Right lobe of liver (tissue), 4 donors: ENCODE results near the gene PRAC1.

ENCODE experiments used
- POLR2A ChIP-seq: fragments of 450-650 bp; IDR thresholded peaks from one replicate; pipeline ENCODE4 v1.6.1; 2017; ENCODE audit warnings: antibody characterized with exemption, mild to moderate bottlenecking
- TF ChIP-seq, protein P1 (sequence below), 4 donors: fragments of 200-600 bp in 3 of 4; fragments of 450-650 bp in 1 of 4; IDR thresholded peaks; one replicate each; pipeline versions ENCODE4 v1.5.1 to v1.8.0; 2016 to 2022; ENCODE audit warnings: antibody characterized with exemption in 4 of 4, mild to moderate bottlenecking in 2 of 4
- donor health status: DM: no; HTN: no; CAD: no.
- donor health status: DM: no; HTN: no; CAD: no.
- donor health status: DM: no; HTN: yes; CAD: no.

DNA sequence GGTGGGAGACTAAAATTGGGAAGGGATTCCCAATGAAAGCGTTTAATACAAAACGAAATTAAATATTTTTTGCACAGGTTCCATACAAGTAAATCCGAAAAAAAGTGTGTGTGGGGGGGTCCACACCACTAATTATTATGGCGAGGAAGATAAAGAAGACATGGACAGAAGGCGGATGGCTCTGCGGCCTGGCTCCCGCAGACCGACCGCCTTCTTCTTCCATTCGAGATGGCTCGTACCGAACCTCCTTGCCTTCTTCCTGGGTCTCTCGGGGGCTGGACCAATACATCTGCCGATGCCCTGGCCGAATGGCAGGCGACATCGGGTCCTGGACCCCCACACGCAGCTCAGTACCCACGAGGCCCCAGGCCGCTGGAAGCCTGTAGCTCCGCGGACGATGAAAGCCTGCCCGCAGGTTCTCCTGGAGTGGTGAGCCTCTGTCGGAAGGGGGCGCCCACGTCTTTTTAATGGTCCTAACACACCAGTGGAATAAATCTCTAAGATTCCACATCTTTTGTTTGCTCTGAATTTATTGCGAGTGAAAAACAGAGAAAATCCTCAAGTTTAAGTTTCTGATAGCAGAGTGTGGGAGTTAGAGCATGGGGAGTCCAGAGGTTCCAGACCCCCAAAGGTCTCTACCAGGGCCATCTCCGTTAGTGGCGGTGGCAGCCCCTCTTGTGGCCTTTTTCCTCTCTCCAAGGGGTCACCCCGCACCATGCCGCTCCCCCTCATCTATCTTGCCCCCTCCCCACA is 2.1 kb upstream of the PRAC1 start:
- TF ChIP-seq, protein P1, sequence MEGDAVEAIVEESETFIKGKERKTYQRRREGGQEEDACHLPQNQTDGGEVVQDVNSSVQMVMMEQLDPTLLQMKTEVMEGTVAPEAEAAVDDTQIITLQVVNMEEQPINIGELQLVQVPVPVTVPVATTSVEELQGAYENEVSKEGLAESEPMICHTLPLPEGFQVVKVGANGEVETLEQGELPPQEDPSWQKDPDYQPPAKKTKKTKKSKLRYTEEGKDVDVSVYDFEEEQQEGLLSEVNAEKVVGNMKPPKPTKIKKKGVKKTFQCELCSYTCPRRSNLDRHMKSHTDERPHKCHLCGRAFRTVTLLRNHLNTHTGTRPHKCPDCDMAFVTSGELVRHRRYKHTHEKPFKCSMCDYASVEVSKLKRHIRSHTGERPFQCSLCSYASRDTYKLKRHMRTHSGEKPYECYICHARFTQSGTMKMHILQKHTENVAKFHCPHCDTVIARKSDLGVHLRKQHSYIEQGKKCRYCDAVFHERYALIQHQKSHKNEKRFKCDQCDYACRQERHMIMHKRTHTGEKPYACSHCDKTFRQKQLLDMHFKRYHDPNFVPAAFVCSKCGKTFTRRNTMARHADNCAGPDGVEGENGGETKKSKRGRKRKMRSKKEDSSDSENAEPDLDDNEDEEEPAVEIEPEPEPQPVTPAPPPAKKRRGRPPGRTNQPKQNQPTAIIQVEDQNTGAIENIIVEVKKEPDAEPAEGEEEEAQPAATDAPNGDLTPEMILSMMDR (IDR thresholded peaks at IDR 0.05) = peak; percentile 58 to 81 (median 74)
- no peak for TF ChIP-seq POLR2A
